AG04450 (cell line): ENCODE data around the gene DNAJC15. TPM values are rescaled to one million over a fixed set of nuclear protein-coding genes. Genes with fewer than 3 reads are reported as not detected.

Experiments
- CTCF ChIA-PET: fragments of 300-600, 350-600 bp; formaldehyde crosslinking; extraction: SDS; loops from one replicate; lab custom pipeline; 2022; ENCODE audit warnings: antibody characterized with exemption, inconsistent platforms; lab: Charles Lee
- POLR2A ChIA-PET: fragments of 350-600 bp; formaldehyde crosslinking; extraction: SDS; loops from one replicate; lab custom pipeline; 2021; ENCODE audit warnings: antibody characterized with exemption, inconsistent platforms; lab: Yijun Ruan, JAX
- DNase-seq: peaks from one replicate; pipeline ENCODE4 v3.0.0-alpha.2; 2011; ENCODE audit warnings: low read depth, low spot score
- H3K27ac ChIP-seq: one replicate; pipeline ENCODE4 v1.5.1; 2012; ENCODE audit warnings: low read depth, low read length, control low read depth
- H3K27me3 ChIP-seq: one replicate; pipeline ENCODE4 v1.6.0; 2012; ENCODE audit warnings: low read length; ENCODE audit not compliant: control insufficient read depth, insufficient read depth
- H3K4me3 ChIP-seq: 2 replicates; pipeline ENCODE4 v1.5.1; 2011; ENCODE audit warnings: mild to moderate bottlenecking, low read depth, low read length, control low read depth
- H3K9me3 ChIP-seq: 2 replicates; pipeline ENCODE4 v1.5.1; 2012; ENCODE audit warnings: low read length; ENCODE audit not compliant: control insufficient read depth, insufficient read depth
- polyA plus RNA-seq: library from polyadenylated mRNA; depleted of rRNA; stranded (reverse); fragments of >200 nt; gene quantifications from 2 replicates; pipeline ENCODE4 v1.2.3, GENCODE V29; 2011
- TF ChIP-seq, protein P1 (sequence below): IDR thresholded peaks from 2 replicates; pipeline ENCODE4 v1.5.1; 2011; ENCODE audit warnings: low read depth, low read length, control low read depth, inconsistent platforms

The DNAJC15 gene
- polyA plus RNA-seq, 1 experiment = 48.6 TPM

DNA sequence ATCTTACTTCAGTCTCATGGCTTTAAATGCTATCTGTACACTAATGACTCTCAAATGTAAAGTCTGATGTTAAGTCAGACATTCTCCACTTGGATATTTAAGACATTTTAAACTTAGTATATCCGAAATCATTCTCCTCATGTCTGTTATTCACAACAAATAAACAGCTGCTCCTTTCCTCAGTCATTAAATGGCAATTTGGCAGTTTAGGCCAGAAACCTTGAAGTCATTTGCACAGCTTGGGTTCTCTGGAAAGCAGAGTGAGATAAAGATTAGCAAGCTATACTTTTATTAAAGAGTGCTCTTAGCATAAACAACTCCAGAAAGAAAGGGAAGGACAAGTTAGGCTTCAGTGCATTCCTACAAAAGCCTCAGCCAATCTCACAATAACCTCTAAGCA, 53.7 kb downstream of the DNAJC15 start:
- Histone ChIP-seq H3K4me3 (no peak overlapping the region), H3K27ac (no peak overlapping the region), H3K9me3 (no peaks in the 10 kb centered on the region), H3K27me3 (no peaks in the 10 kb centered on the region)
- POLR2A ChIA-PET = interaction anchor here (0.5 kb wide), 1 partner anchor 80 kb away, joined by 3 read pairs; no protein-coding TSS in a partner anchor
- DNase-seq = no peak
- CTCF ChIA-PET = interaction anchor here (1.6 to 2.1 kb wide), 3 partner anchors 8 to 482 kb away, joined by 5 to 9 read pairs (median 9); no protein-coding TSS in a partner anchor
- TF ChIP-seq, protein P1, sequence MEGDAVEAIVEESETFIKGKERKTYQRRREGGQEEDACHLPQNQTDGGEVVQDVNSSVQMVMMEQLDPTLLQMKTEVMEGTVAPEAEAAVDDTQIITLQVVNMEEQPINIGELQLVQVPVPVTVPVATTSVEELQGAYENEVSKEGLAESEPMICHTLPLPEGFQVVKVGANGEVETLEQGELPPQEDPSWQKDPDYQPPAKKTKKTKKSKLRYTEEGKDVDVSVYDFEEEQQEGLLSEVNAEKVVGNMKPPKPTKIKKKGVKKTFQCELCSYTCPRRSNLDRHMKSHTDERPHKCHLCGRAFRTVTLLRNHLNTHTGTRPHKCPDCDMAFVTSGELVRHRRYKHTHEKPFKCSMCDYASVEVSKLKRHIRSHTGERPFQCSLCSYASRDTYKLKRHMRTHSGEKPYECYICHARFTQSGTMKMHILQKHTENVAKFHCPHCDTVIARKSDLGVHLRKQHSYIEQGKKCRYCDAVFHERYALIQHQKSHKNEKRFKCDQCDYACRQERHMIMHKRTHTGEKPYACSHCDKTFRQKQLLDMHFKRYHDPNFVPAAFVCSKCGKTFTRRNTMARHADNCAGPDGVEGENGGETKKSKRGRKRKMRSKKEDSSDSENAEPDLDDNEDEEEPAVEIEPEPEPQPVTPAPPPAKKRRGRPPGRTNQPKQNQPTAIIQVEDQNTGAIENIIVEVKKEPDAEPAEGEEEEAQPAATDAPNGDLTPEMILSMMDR = no peak

DNA sequence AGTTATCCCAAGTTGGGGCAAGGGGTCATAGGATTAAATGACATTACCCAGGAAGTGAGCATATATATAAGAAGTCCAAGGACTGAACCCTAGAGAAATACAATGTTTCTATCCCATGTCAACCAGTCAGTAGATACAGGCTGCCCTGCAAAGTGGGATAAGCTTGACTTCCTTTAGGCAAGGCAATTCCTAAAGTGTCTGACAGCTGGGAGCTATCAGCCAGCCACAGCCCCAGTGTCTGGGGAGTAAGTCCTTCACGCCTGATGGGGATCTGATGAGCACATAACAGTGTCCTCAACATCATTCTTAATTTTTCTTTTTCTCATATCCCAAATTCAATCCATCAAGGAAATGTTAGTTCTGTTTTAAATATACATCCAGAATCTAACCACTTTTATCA, 54.1 kb downstream of the DNAJC15 start:
- Histone ChIP-seq H3K27ac (no peak overlapping the region), H3K4me3 (no peak overlapping the region), H3K27me3 (no peaks in the 10 kb centered on the region), H3K9me3 (no peaks in the 10 kb centered on the region)
- no peak for DNase-seq
- CTCF ChIA-PET = interaction anchor here (1.6 to 2.1 kb wide), 3 partner anchors 8 to 482 kb away, joined by 5 to 9 read pairs (median 9); no protein-coding TSS in a partner anchor
- TF ChIP-seq, protein P1 = no peak
- POLR2A ChIA-PET = interaction anchor here (0.5 kb wide), 1 partner anchor 80 kb away, joined by 3 read pairs; no protein-coding TSS in a partner anchor

DNA sequence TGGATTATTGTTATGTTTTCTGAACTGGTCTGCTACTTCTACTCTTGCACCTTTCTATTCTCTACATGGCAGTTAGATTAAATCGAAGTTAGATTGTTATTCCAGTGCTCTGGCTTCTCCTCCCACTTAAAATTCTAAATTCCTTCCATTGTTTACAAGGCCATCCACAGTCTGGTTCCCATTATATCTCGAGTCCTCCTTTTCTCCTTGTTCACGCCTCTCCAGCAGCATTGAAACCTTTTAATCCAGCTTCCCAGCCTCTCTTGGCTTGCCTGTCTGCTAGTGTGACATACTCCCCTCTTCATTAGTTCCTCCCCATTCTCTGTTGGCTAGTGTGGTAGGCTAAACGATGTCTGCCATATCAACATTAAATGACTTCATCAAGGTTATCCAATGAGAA, 54.5 kb downstream of the DNAJC15 start:
- no peak overlapping the region for H3K27ac ChIP-seq
- H3K27me3 ChIP-seq = no peaks in the 10 kb centered on the region
- H3K9me3 ChIP-seq = no peaks in the 10 kb centered on the region
- CTCF ChIA-PET = interaction anchor here (0.5 to 2.1 kb wide), 3 partner anchors 108 to 483 kb away, joined by 3 to 9 read pairs (median 5); no protein-coding TSS in a partner anchor
- no peak for DNase-seq
- TF ChIP-seq, protein P1 = no peak
- POLR2A ChIA-PET = interaction anchor here (0.6 kb wide), 1 partner anchor 195 kb away, joined by 6 read pairs; no protein-coding TSS in a partner anchor
- no peak overlapping the region for H3K4me3 ChIP-seq

DNA sequence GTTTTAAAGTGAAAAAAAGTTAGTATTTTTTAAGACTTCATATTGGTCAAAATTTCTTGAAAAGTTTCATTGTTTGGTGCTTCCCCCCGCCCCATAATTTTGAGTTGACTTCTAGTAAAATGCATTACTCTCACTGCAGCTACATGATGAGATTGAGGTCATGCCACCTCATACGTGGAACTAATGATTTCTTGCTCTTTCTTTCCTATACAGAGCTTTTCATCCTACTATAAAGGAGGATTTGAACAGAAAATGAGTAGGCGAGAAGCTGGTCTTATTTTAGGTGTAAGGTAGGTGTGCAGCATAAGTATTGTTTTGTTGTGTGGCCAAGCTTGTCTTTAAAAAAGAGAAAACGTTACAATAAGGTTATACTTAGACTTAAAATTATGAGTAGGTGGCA, 55.0 kb downstream of the DNAJC15 start:
- no peaks in the 10 kb centered on the region for H3K27me3 ChIP-seq
- no peak overlapping the region for H3K4me3 ChIP-seq
- CTCF ChIA-PET = interaction anchor here (0.5 to 1.6 kb wide), 2 partner anchors 108 to 226 kb away, joined by 3 to 5 read pairs; no protein-coding TSS in a partner anchor
- no peaks in the 10 kb centered on the region for H3K9me3 ChIP-seq
- TF ChIP-seq, protein P1 = no peak
- no peak for DNase-seq
- POLR2A ChIA-PET = interaction anchor here (0.6 kb wide), 2 partner anchors 196 to 363 kb away, joined by 3 to 6 read pairs; no protein-coding TSS in a partner anchor
- no peak overlapping the region for H3K27ac ChIP-seq

DNA sequence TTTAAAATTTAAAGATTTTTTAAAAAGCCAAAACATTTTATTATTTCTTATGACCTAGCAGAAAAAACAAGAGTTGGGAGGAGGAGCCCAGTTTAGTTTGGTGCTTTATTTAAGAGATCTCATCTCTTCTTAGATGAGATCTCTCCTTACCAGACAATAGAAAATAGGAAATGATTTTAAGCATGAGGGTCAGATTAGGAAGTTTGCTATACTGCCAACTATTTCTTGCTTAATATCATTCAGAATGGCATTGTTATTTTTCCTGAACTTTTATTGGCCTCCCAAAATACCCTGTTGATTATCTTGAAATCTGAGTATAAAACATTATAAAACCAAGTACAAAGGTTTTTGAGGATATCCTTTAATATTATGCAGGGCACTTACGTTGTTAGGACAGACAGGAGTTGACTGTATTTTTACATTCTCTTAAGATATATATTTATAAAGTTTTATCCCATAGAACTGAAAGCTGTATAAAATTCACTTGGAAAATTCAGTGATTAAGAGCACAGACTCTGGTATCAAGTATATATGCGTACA, 56.1 kb downstream of the DNAJC15 start:
- TF ChIP-seq, protein P1 = no peak
- Histone ChIP-seq H3K4me3 (no peak overlapping the region), H3K27me3 (no peaks in the 10 kb centered on the region), H3K27ac (no peak overlapping the region), H3K9me3 (no peaks in the 10 kb centered on the region)
- ChIA-PET POLR2A (no interaction called here), CTCF (no interaction called here)
- DNase-seq = no peak
